Posterior cingulate gyrus (tissue), 11 donors: ENCODE data around the gene PHACTR2.
"Not testable (repeated sequence)": the region's sequence is repeated elsewhere in the genome, so short reads cannot be mapped to it uniquely, and the experiment has no call there.

Experiments
- DNase-seq, 10 donors: peaks; one replicate each; pipeline versions ENCODE4 v3.0.0 to v3.0.0-alpha.2; 2020 to 2021; ENCODE audit warnings: mixed read lengths in 3 of 10
- intact Hi-C: fragments of 100-400 bp; cut with DNase I; formaldehyde crosslinking; loops from one replicate; pipeline ENCODE4 v1.15.1; 2023

Gene PHACTR2

GRCh38 chr6:143734641-143735063 is 56.9 kb downstream of the PHACTR2 start:
- DNase-seq: no peak
- intact Hi-C loops: no loop called here

GRCh38 chr6:143738072-143738690 is 60.4 kb downstream of the PHACTR2 start:
- DNase-seq, intact Hi-C loops: not testable (repeated sequence)

GRCh38 chr6:143739341-143739851 is 61.6 kb downstream of the PHACTR2 start:
- no peak for DNase-seq
- intact Hi-C loops: no loop called here

GRCh38 chr6:143740213-143740612 is 62.4 kb downstream of the PHACTR2 start:
- DNase-seq: no peak
- intact Hi-C loops: no loop called here

- intact Hi-C loops: no loop called here
- DNase-seq: no peak
These were observed 63.7 kb downstream of the PHACTR2 start for GRCh38 chr6:143741480-143741879.

GRCh38 chr6:143742070-143742954 is 64.5 kb downstream of the PHACTR2 start:
- DNase-seq: no peak
- intact Hi-C loops: no loop called here

GRCh38 chr6:143742955-143743255 is 65.1 kb downstream of the PHACTR2 start:
- intact Hi-C loops: no loop called here
- DNase-seq: no peak

- intact Hi-C loops: no loop called here
- no peak for DNase-seq
These were observed 65.8 kb downstream of the PHACTR2 start for GRCh38 chr6:143743301-143744166.

GRCh38 chr6:143744551-143745165 is 66.9 kb downstream of the PHACTR2 start:
- DNase-seq: no peak
- intact Hi-C loops: no loop called here

- intact Hi-C loops: no loop called here
- DNase-seq: no peak
These were observed 67.7 kb downstream of the PHACTR2 start for GRCh38 chr6:143745166-143746133.

- intact Hi-C loops: no loop called here
These were observed 68.7 kb downstream of the PHACTR2 start for GRCh38 chr6:143746202-143747119.

GRCh38 chr6:143747347-143747842 is 69.6 kb downstream of the PHACTR2 start:
- intact Hi-C loops: no loop called here
- no peak for DNase-seq

More at GRCh38 chr6:143746202-143747119, 68.7 kb downstream of the PHACTR2 start:
- DNase-seq: peak in 1 of 10 donors; percentile 70

GRCh38 chr6:143749891-143750290 is 72.1 kb downstream of the PHACTR2 start:
- DNase-seq: no peak
- intact Hi-C loops: no loop called here

- intact Hi-C loops: no loop called here
- no peak for DNase-seq
These were observed 73.1 kb downstream of the PHACTR2 start for GRCh38 chr6:143750877-143751276.

- DNase-seq: no peak
- intact Hi-C loops: no loop called here
These were observed 74.7 kb downstream of the PHACTR2 start for GRCh38 chr6:143752459-143752858.

- DNase-seq: no peak
- intact Hi-C loops: no loop called here
These were observed 75.9 kb downstream of the PHACTR2 start for GRCh38 chr6:143753678-143754077.

- intact Hi-C loops: no loop called here
- DNase-seq: peak in 1 of 10 donors; percentile 43
These were observed 76.4 kb downstream of the PHACTR2 start for GRCh38 chr6:143754204-143754603.

- intact Hi-C loops: no loop called here
- DNase-seq: no peak
These were observed 77.6 kb downstream of the PHACTR2 start for GRCh38 chr6:143755301-143755744.
